ENCODE data around the gene NEBL.

GRCh38 chr10:20893297-20893696, 3.8 kb downstream of the NEBL start:
- no peak for TF ChIP-seq CTCF (IDR thresholded peaks at IDR 0.05; ENCODE audit: poor library complexity)
- no peak for TF ChIP-seq EZH2phosphoT487 (IDR thresholded peaks at IDR 0.05; ENCODE audit: low read depth, severe bottlenecking, unreplicated experiment)
